AG04450 (cell line): ENCODE results near the gene CAND2. TPM values are rescaled to one million over a fixed set of nuclear protein-coding genes. Genes with fewer than 3 reads are reported as not detected.

Experiments
- CTCF ChIA-PET: fragments of 300-600, 350-600 bp; formaldehyde crosslinking; extraction: SDS; loops from one replicate; lab custom pipeline; 2022; ENCODE audit warnings: antibody characterized with exemption, inconsistent platforms; lab: Charles Lee
- POLR2A ChIA-PET: fragments of 350-600 bp; formaldehyde crosslinking; extraction: SDS; loops from one replicate; lab custom pipeline; 2021; ENCODE audit warnings: antibody characterized with exemption, inconsistent platforms; lab: Yijun Ruan, JAX
- DNase-seq: peaks from one replicate; pipeline ENCODE4 v3.0.0-alpha.2; 2011; ENCODE audit warnings: low read depth, low spot score
- H3K27ac ChIP-seq: one replicate; pipeline ENCODE4 v1.5.1; 2012; ENCODE audit warnings: low read depth, low read length, control low read depth
- H3K27me3 ChIP-seq: one replicate; pipeline ENCODE4 v1.6.0; 2012; ENCODE audit warnings: low read length; ENCODE audit not compliant: control insufficient read depth, insufficient read depth
- H3K4me3 ChIP-seq: 2 replicates; pipeline ENCODE4 v1.5.1; 2011; ENCODE audit warnings: mild to moderate bottlenecking, low read depth, low read length, control low read depth
- H3K9me3 ChIP-seq: 2 replicates; pipeline ENCODE4 v1.5.1; 2012; ENCODE audit warnings: low read length; ENCODE audit not compliant: control insufficient read depth, insufficient read depth
- polyA minus RNA-seq: library from RNA; depleted of rRNA, polyadenylated mRNA; stranded (reverse); fragments of >200 nt; gene quantifications from 2 replicates; pipeline ENCODE4 v1.2.3, GENCODE V29; 2011; rRNA and poly(A)+ RNA removed
- polyA plus RNA-seq: library from polyadenylated mRNA; depleted of rRNA; stranded (reverse); fragments of >200 nt; gene quantifications from 2 replicates; pipeline ENCODE4 v1.2.3, GENCODE V29; 2011; rRNA removed
- TF ChIP-seq, protein P1 (sequence below): IDR thresholded peaks from 2 replicates; pipeline ENCODE4 v1.5.1; 2011; ENCODE audit warnings: low read depth, low read length, control low read depth, inconsistent platforms

Gene CAND2
- polyA plus RNA-seq (5.8 and 7.3 TPM in 2 replicates), polyA minus RNA-seq (13.7 and 14.7 TPM in 2 replicates)

DNA sequence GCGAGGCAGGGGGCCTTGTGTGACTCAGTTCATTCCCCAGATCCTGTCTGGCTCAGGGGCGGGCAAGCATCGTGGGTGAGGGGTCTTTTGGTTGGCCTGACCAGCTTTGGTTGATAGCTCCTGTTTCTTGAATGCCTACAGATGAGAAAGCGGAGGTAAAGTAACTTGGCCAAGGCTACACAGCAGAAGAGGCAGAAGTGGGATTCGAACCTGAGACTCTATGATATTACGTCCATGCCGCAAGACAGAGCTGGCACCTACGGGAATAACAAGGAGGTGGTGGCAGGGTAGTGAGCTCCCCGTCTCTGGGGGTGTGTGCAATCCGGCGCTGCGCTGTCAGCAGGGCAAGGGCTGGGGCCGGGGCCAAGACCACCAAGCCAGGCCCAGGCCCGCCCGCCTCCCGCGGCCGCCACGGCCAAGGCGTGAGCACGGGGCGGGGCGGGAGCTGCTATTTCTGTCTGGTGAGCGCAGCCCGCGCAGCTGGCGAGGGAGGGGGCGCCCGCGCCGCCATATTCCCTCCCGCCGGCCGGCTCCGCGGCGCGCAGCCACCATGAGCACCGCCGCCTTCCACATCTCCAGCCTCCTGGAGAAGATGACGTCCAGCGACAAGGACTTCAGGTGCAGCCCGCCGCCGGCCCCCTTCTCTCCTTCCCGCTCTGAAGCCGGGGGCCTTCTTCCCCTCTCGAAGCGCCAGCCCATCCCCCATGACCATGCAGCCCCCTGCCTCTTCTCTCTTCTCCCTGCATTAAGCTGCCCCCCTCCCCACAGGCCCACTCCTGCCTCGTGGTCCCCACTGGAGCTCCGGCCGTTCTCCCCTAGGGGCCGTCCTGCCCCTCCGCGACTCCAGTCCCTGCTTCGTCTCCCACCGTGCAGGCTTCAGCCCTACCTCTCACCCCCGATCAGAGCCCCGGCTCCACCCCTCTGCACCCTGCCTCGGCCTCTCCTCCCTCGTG, at the start of gene CAND2:
Gene CAND2, plus strand, starts transcription at position 510 of the 953 bp plus-strand sequence. Its CDS starts 41 bp downstream, at position 551.
- Histone ChIP-seq H3K27me3 (no peaks in the 10 kb centered on the region), H3K27ac (peak within 1 kb of the TSS; percentile 11), H3K4me3 (peak within 1 kb of the TSS; percentile 79), H3K9me3 (no peaks in the 10 kb centered on the region; the same call in 1 of the 2 replicates)
- DNase-seq = no peak
- TF ChIP-seq, protein P1, sequence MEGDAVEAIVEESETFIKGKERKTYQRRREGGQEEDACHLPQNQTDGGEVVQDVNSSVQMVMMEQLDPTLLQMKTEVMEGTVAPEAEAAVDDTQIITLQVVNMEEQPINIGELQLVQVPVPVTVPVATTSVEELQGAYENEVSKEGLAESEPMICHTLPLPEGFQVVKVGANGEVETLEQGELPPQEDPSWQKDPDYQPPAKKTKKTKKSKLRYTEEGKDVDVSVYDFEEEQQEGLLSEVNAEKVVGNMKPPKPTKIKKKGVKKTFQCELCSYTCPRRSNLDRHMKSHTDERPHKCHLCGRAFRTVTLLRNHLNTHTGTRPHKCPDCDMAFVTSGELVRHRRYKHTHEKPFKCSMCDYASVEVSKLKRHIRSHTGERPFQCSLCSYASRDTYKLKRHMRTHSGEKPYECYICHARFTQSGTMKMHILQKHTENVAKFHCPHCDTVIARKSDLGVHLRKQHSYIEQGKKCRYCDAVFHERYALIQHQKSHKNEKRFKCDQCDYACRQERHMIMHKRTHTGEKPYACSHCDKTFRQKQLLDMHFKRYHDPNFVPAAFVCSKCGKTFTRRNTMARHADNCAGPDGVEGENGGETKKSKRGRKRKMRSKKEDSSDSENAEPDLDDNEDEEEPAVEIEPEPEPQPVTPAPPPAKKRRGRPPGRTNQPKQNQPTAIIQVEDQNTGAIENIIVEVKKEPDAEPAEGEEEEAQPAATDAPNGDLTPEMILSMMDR = 0 out of 2 replicates have a peak, but pooled peaks have one; percentile 4
- POLR2A ChIA-PET = interaction anchor here (0.6 to 3.0 kb wide), 6 partner anchors 9 to 133 kb away, joined by 3 to 14 read pairs (median 4); no protein-coding TSS in a partner anchor
- CTCF ChIA-PET = interaction anchor here (0.6 to 3.2 kb wide), 10 partner anchors 9 to 315 kb away, joined by 3 to 24 read pairs (median 6); partner anchors contain the start of gene RPL32

DNA sequence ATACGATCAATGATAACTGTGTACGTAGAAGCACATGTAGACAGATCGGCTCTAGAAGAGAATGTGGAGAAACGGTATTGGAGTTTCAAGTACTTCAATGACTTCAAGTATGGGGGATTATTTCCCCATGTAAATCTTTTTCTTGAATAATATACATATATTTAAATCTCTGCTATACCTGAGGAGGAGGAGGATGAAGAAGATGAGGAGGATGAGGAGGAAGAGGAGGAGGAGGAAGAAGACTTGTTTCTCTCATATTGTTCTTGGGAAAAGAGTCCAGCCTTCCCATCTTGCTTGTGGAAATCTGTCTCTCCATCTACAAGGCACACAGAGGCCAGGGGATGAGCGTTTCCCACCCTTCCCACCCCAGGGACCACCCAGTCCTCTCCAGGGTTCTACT, 48.0 kb upstream of the CAND2 start:
- no peak overlapping the region for H3K4me3 ChIP-seq
- DNase-seq = no peak
- H3K9me3 ChIP-seq = no peaks in the 10 kb centered on the region
- peaks cover 6% of the 10 kb centered on the region for H3K27me3 ChIP-seq
- CTCF ChIA-PET = interaction anchor here (0.7 kb wide), 1 partner anchor 135 kb away, joined by 5 read pairs; no protein-coding TSS in a partner anchor
- no peak overlapping the region for H3K27ac ChIP-seq
- TF ChIP-seq, protein P1 = no peak
- POLR2A ChIA-PET = no interaction called here

DNA sequence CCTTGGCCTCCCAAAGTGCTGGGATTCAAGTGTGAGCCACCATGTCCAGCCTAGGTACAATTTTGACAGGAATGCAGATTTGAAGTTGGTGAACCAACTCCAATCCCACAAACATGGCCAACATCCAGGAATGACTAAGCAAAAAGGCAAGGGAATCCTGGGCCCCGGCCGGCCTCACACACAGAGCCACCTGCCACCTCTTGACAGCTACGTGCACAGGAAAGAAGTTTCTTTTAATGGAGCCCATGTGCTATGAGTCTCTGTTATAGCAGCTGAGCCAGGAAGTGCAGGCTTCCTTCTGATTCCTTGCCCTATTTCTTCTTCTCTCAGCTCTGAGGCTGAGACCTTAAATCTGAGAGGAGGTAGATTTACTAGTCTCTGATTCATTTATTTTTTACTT, 46.3 kb upstream of the CAND2 start:
- Histone ChIP-seq H3K9me3 (no peaks in the 10 kb centered on the region), H3K27ac (peak overlapping the region; percentile 79), H3K27me3 (no peaks in the 10 kb centered on the region), H3K4me3 (no peak overlapping the region)
- CTCF ChIA-PET = interaction anchor here (1.1 kb wide), 1 partner anchor 30 kb away, joined by 3 read pairs; no protein-coding TSS in a partner anchor
- TF ChIP-seq, protein P1 = no peak
- POLR2A ChIA-PET = no interaction called here
- DNase-seq = peak; percentile 70

DNA sequence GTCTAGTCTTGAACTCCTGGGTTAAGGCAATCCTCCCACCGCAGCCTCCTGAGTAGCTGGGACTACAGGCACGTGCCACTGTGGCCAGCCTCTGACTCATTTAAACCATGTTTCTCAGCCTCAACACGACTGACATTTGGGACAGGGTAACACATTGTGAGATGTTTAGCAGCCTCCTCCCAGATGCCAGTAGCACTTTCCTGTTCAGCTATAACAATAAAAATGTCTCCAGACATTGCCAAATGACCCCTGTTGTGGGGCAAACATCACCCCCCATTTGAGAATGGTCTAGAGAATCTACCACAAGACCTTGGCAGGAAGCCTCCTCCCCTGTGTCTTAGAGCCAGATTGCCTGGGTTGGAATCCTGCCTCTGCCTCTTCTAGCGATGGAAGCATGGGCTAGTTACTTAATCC, 45.8 kb upstream of the CAND2 start:
- Histone ChIP-seq H3K27me3 (no peaks in the 10 kb centered on the region), H3K9me3 (no peaks in the 10 kb centered on the region), H3K27ac (peak overlapping the region; percentile 79), H3K4me3 (no peak overlapping the region)
- no peak for DNase-seq
- TF ChIP-seq, protein P1 = no peak
- CTCF ChIA-PET = interaction anchor here (1.1 kb wide), 1 partner anchor 31 kb away, joined by 3 read pairs; no protein-coding TSS in a partner anchor
- POLR2A ChIA-PET = interaction anchor here (0.6 kb wide), 1 partner anchor 21 kb away, joined by 3 read pairs; no protein-coding TSS in a partner anchor
